ENCODE measurements around the gene TSSK2. TPM values are rescaled to one million over a fixed set of nuclear protein-coding genes. Genes with fewer than 3 reads are reported as not detected.
"Not testable (repeated sequence)": the region's sequence is repeated elsewhere in the genome, so short reads cannot be mapped to it uniquely, and the experiment has no call there.

Gene TSSK2
- total RNA-seq (2014; rRNA removed) = not detected in 2 replicates
- polyA plus RNA-seq (2012) = not detected

GRCh38 chr22:19130959-19131684 lies at the start of gene TSSK2:
TSSK2 (plus strand) TSS chr22:19131308; CDS start chr22:19131400, 92 bp downstream.
- no peak for DNase-seq (ENCODE audit: low read depth)

- no peak for DNase-seq (ENCODE audit: low read depth)
These were observed 49.8 kb upstream of the TSSK2 start for GRCh38 chr22:19081351-19081750.

- no peak for DNase-seq (ENCODE audit: low read depth)
These were observed 49.0 kb upstream of the TSSK2 start for GRCh38 chr22:19082101-19082500.

DNA sequence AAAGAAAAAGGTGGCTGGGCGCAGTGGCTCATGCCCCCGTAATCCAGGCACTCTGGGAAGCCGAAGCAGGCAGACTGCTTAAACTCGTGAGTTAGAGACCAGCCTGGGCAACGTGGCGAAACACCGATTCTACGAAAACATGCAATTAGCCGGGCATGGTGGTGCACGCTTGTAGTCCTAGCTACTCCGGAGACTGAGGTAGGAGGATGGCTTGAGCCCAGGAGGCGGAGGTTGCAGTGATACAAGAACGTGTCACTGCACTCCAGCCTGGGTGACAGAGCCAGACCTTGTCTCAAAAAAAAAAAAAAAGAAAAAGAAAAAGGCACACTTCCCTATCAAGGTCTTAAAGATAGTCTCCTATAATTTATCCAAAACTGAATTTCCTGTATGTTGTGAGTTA lies 48.3 kb upstream of the TSSK2 start:
- DNase-seq (ENCODE audit: low read depth) = no peak

- not testable (repeated sequence) for DNase-seq (ENCODE audit: low read depth)
These were observed 47.0 kb upstream of the TSSK2 start for GRCh38 chr22:19084126-19084525.

DNA sequence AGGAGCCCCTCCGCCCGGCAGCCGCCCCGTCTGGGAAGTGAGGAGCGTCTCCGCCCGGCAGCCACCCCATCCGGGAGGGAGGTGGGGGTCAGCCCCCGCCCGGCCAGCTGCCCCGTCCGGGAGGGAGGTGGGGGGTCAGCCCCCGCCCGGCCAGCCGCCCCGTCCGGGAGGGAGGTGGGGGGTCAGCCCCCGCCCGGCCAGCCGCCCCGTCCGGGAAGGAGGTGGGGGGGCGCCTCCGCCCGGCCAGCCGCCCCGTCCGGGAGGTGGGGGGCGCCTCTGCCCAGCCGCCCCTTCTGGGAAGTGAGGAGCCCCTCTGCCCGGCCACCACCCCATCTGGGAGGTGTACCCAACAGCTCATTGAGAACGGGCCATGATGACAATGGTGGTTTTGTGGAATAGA lies 46.5 kb upstream of the TSSK2 start:
- DNase-seq (ENCODE audit: low read depth) = not testable (repeated sequence)

- peak; percentile 75 for DNase-seq (ENCODE audit: low read depth)
These were observed 45.8 kb upstream of the TSSK2 start for GRCh38 chr22:19085233-19085718.

DNA sequence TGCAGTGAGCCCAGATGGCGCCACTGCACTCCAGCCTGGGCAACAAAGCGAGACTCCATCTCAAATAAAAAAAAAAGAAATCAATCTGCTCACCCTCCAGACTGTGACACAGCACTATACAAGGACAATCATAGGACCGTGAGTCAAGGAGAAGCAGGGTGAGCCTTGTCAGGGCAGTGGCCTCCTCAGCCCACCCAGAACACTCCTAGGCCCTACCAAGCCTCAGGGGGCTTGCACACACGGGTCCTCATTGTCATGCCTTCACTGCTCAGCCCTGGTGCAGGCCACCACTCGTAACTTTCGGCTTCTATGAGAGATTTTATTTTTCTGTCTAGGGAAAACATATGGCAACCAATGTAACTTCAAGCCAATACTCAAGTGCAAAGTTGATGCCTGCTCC lies 44.7 kb upstream of the TSSK2 start:
- no peak for DNase-seq (ENCODE audit: low read depth)

GRCh38 chr22:19086896-19087295 lies 44.2 kb upstream of the TSSK2 start:
- DNase-seq (ENCODE audit: low read depth) = peak; percentile 60

DNA sequence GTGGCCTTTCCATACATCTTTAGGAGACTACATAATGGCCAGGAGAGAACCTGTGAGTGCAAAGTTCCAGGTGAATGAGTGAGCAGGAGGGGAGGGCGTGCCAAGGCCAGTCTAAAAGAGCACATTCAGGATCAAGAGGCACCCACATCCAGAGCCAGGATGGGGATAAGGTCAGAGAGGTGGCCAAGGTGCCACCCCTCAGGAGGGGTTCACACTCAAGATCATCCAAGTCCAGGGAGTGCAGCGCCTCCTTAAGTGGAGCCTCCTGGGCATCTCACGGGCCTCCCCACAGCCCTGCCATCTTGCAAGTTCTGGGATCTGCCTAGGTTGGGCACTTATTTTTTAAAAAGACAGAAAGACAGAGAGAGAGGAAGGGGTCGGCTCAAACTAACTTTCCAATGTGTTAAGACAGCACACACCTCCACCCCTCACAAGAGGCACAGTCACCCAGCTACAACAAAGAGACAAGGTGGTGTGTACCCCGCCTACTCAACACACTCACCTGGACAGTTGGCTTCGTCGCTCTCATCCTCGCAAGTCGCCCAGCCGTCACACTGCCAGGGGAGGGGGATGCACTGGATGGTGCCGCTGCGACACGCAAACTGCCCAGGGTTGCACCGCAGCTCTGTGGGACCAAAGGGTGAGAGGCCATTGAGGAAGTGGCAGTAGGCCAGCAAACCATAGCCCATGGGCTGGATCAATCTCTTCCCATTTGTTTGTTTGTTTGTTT lies 42.1 kb upstream of the TSSK2 start:
- no peak for DNase-seq (ENCODE audit: low read depth)

DNA sequence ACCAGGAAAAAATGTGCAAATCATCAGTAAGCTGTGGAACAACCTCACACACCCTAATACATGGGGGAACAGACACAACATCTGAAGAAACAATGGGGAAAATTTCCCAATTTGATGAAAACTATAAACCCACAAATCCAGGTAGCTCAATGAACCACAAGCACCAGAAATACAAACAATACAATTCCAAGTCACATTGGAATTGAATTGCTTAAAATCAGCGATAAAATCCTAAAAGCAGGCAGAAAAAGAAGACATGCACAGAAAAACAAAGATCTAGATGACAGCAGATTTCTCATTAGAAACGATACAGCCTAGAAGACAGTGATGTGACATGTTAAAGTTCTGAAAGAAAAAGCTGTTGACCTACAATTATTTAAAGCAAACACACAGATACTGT lies 40.9 kb upstream of the TSSK2 start:
- no peak for DNase-seq (ENCODE audit: low read depth)

- DNase-seq (ENCODE audit: low read depth) = no peak
These were observed 40.5 kb upstream of the TSSK2 start for GRCh38 chr22:19090586-19091127.

- DNase-seq (ENCODE audit: low read depth) = no peak
These were observed 38.4 kb upstream of the TSSK2 start for GRCh38 chr22:19092725-19093124.

DNA sequence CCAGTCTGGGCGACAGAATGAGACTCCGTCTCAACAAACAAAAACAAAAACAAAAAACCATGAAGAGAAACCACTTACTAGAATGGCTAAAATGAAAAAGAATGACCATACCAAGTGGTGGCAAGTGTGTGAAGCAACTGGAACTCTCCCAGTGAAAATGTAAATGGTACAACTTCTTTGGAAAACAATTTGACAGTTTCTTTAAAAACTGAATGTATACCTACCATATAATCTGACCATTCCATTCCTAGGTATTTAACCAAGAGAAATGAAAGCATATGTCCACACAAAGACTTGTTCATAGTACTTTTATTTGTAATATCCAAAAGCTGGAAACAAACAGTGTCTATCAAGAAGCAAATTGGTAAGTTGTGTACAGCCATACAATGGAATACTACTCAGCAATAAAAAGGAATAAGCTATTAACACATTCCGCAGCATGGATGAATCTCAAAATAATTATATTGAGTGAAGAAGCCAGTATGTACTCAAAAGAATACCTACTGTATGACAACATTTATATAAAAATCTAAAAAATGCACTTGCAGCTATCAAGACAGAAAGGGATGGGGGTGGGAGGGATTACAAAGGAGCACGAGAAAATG lies 36.6 kb upstream of the TSSK2 start:
- DNase-seq (ENCODE audit: low read depth) = no peak

GRCh38 chr22:19096555-19096954 lies 34.6 kb upstream of the TSSK2 start:
- DNase-seq (ENCODE audit: low read depth) = no peak

GRCh38 chr22:19097518-19097917 lies 33.6 kb upstream of the TSSK2 start:
- no peak for DNase-seq (ENCODE audit: low read depth)

DNA sequence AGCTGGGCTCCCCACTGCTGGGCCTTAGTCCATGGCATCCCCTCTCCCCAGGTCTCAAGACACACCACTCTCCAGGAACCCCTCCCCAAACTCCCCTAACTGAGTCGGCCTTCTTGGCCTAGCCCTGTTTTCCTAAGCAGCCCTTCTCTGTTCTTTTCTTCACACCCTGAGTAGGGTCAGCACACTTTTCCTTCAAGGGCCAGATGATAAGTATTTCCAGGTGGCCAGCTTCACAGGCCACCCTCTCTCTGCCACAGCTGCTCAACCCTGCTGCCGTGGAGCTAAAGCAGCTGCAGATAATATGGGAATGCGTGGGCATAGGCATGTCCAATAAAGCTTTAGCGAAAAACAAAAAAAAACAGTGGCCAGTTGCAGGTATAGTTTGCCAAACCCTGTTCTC lies 33.0 kb upstream of the TSSK2 start:
- DNase-seq (ENCODE audit: low read depth) = no peak

GRCh38 chr22:19103880-19104821 lies 27.0 kb upstream of the TSSK2 start:
- peak; percentile 45 for DNase-seq (ENCODE audit: low read depth)

DNA sequence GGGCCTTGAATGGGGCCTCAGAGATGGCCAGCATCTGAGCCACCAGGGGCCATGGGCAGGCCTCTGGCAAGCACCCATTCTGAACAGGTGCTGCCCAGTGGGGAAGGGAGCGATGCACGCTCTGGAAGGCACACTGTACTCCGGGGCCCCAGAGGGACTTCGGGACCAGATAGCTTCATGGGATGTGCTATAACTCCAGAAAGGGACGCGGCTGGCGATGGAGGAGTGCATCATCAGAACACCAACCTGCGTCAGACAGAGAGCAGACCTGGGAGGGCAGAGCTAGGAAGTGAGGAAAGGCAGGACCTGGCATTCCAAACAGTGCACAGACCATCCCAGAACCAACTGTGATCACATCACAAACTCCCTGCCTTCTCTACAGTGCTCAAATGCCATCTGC lies 25.7 kb upstream of the TSSK2 start:
- no peak for DNase-seq (ENCODE audit: low read depth)

- no peak for DNase-seq (ENCODE audit: low read depth)
These were observed 25.0 kb upstream of the TSSK2 start for GRCh38 chr22:19105867-19106802.
